Kidney (tissue), 14 donors: Measurements from ENCODE around the gene NUDT17. TPM values are rescaled to one million over a fixed set of nuclear protein-coding genes. Genes with fewer than 3 reads are reported as not detected.
"Not testable (repeated sequence)": the region's sequence is repeated elsewhere in the genome, so short reads cannot be mapped to it uniquely, and the experiment has no call there.

Experiments used
- DNase-seq, 5 donors: peaks; one replicate each; pipeline ENCODE4 v3.0.0-alpha.2; 2013 to 2020
- FAIRE-seq: peaks from 2 replicates; lab custom pipeline; 2012; peaks lifted over from hg19 to GRCh38; lab: Jason Lieb, UNC
- H3K27ac ChIP-seq, 2 donors: one replicate each; pipeline ENCODE4 v1.7.0; 2013; ENCODE audit warnings: low read depth in 2 of 2, low read length in 2 of 2, inconsistent platforms in 1 of 2
- H3K27me3 ChIP-seq: one replicate; pipeline ENCODE4 v1.7.1; 2013; ENCODE audit warnings: low read length, inconsistent platforms; ENCODE audit not compliant: control insufficient read depth, insufficient read depth
- H3K36me3 ChIP-seq, 3 donors: one replicate each; pipeline versions ENCODE4 v1.7.0 to v1.7.1; 2013; ENCODE audit warnings: low read length in 3 of 3, control low read depth in 1 of 3, inconsistent platforms in 1 of 3; ENCODE audit not compliant: insufficient read depth in 3 of 3, control insufficient read depth in 2 of 3
- H3K4me1 ChIP-seq, 3 donors: one replicate each; pipeline versions ENCODE4 v1.7.0 to v1.7.1; 2013; ENCODE audit warnings: low read length in 3 of 3, inconsistent platforms in 1 of 3, low read depth in 1 of 3; ENCODE audit not compliant: control insufficient read depth in 2 of 3, insufficient read depth in 2 of 3
- H3K4me3 ChIP-seq, 3 donors: one replicate each; pipeline versions ENCODE4 v1.7.0 to v1.8.1; 2013; ENCODE audit warnings: low read length in 3 of 3, control low read depth in 1 of 3, inconsistent platforms in 1 of 3
- H3K9ac ChIP-seq, 3 donors: one replicate each; pipeline versions ENCODE4 v1.7.0 to v1.7.1; 2013; ENCODE audit warnings: low read length in 3 of 3, control low read depth in 1 of 3, inconsistent platforms in 1 of 3
- H3K9me3 ChIP-seq, 3 donors: one replicate each; pipeline versions ENCODE4 v1.7.0 to v1.7.1; 2013; ENCODE audit warnings: low read length in 3 of 3, control low read depth in 1 of 3, inconsistent platforms in 1 of 3; ENCODE audit not compliant: control insufficient read depth in 2 of 3, insufficient read depth in 1 of 3
- CTCF ChIP-seq: IDR thresholded peaks from 3 replicates; pipeline ENCODE4 v1.5.1; 2012; ENCODE audit warnings: mild to moderate bottlenecking, moderate library complexity, borderline replicate concordance; ENCODE audit not compliant: insufficient read depth; ENCODE audit errors: extremely low read depth
- intact Hi-C: fragments of 100-400 bp; cut with DNase I; formaldehyde crosslinking; loops from one replicate; pipeline ENCODE4 v1.11.1; 2022
- polyA plus RNA-seq: library from polyadenylated mRNA; stranded (reverse); fragments of 350-450 nt; fragmentation: Illumina TruSeq; extraction: RNeasy Lipid Tissue Mini Kit (QIAGEN cat#74804); gene quantifications from one replicate; pipeline ENCODE4 v1.2.3, GENCODE V29; 2014; ENCODE audit warnings: low read depth, low replicate concordance; ENCODE audit not compliant: insufficient read depth
- total RNA-seq: library from RNA; stranded (reverse); fragmentation: NEBNext Ultra II Directional; extraction: Animal tissue kit (Norgen Biotek cat#: 25700); gene quantifications from one replicate; pipeline ENCODE4 v1.2.1, GENCODE V29; 2021
- donor health status: control.
- donor health status: control.
- donor health status: control.
- donor health status: control.
- donor health status: control.
- donor health status: DM: yes; HTN: yes; CAD: no.
- donor health status: Normal renal cell carcinoma (clear cell type).

The NUDT17 gene
- total and polyA plus RNA-seq, 2 donors from 2014 or later = 3.8 to 5.5 TPM

- DNase-seq = no peak
- no peak overlapping the region for H3K27ac ChIP-seq
- no peak overlapping the region for H3K4me3 ChIP-seq
- no peaks in the 10 kb centered on the region for H3K36me3 ChIP-seq
- H3K9me3 ChIP-seq = no peaks in the 10 kb centered on the region
- peaks cover 0 to 6% (median 3%) of the 10 kb centered on the region in 3 donors for H3K4me1 ChIP-seq
- intact Hi-C loops = no loop called here
- no peaks in the 10 kb centered on the region for H3K27me3 ChIP-seq
- no peak overlapping the region for H3K9ac ChIP-seq
- no peak for FAIRE-seq
- TF ChIP-seq CTCF = no peak
These were observed 38.6 kb upstream of the NUDT17 start for GRCh38 chr1:145806844-145807243.

GRCh38 chr1:145812977-145813810, 32.2 kb upstream of the NUDT17 start:
- H3K36me3 ChIP-seq, DNase-seq, H3K27me3 ChIP-seq, H3K9me3 ChIP-seq, FAIRE-seq, H3K27ac ChIP-seq, H3K4me3 ChIP-seq, H3K9ac ChIP-seq, intact Hi-C loops, H3K4me1 ChIP-seq: not testable (repeated sequence)

GRCh38 chr1:145818095-145818494, 27.3 kb upstream of the NUDT17 start:
- H3K27me3 ChIP-seq, H3K9me3 ChIP-seq, DNase-seq, H3K4me1 ChIP-seq, FAIRE-seq, intact Hi-C loops, H3K36me3 ChIP-seq, H3K27ac ChIP-seq, H3K9ac ChIP-seq, H3K4me3 ChIP-seq: not testable (repeated sequence)

GRCh38 chr1:145822779-145823331, 22.6 kb upstream of the NUDT17 start:
- DNase-seq, H3K27me3 ChIP-seq, H3K9me3 ChIP-seq, H3K4me1 ChIP-seq, FAIRE-seq, H3K4me3 ChIP-seq, intact Hi-C loops, H3K9ac ChIP-seq, H3K27ac ChIP-seq: not testable (repeated sequence)
- H3K36me3 ChIP-seq = peaks cover 10 to 13% (median 11%) of the 10 kb centered on the region in 3 donors
